ENCODE measurements around the gene PHYH. TPM values are rescaled to one million over a fixed set of nuclear protein-coding genes. Genes with fewer than 3 reads are reported as not detected.

Gene PHYH
- polyA plus RNA-seq, 3 donors, result 5.5 to 19.6 (median 19.5) TPM

DNA sequence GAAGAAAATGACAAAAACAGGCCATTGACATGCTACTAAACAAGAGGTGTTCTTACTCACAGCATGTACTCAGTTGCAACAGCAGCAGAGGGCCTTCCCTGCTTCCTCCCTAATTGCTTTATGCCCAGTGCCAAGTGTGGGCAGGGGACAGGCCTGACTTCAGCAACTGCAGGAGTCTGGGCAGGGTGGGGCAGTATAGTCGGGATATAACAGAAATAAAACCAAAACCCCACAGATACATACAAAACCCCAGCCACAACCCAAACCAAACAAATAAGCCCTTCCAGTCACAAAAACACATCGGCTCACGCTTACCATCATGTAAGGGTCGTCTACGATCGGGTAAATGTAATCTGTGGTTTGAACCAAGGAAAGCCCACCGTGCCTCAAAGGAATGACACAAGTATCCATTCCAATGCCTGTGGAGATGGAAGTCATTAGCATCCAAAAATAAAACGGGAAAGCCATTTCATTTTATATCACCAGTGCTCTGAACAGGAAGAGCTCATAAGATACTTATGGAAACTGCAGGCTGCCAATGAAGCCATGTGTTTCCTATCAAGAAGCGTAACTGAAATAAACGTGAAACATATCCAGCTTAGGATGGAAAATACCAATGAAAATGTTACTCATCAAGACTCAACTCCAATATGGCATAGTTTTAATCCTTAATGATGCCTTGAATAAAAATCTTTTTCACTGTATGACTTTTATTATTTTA, 38.7 kb upstream of the PHYH start:
- intact Hi-C loops (cut with micrococcal nuclease), result no loop called here
- H3K4me1 Mint-ChIP-seq, result no peaks in the 10 kb centered on the region
- H3K27ac ChIP-seq (ENCODE audit: low read depth in 1 of 2, low read length in 2 of 2), result no peak overlapping the region
- no peak overlapping the region for H3K4me2 ChIP-seq (replicated peaks; ENCODE audit: extremely low read depth, low read length, poor library complexity, severe bottlenecking)
- no peak overlapping the region for H3K4me3 ChIP-seq (replicated peaks in 1 of 3; ENCODE audit: low read depth in 2 of 3, low read length in 3 of 3)
- H4K20me1 ChIP-seq (ENCODE audit: insufficient read depth, low read length), result no peaks in the 10 kb centered on the region
- peaks cover 0 to under 1% (median 0%) of the 10 kb centered on the region in 7 donors for H3K9me3 Mint-ChIP-seq
- H3K27me3 Mint-ChIP-seq (ENCODE audit: low read depth in 3 of 3), result no peaks in the 10 kb centered on the region
- H3K27me3 ChIP-seq (ENCODE audit: control insufficient read depth in 2 of 2, insufficient read depth in 2 of 2, low read length in 2 of 2), result no peaks in the 10 kb centered on the region
- no peaks in the 10 kb centered on the region for H3K9me3 ChIP-seq (replicated peaks in 1 of 2; ENCODE audit: control insufficient read depth in 1 of 2, insufficient read depth in 1 of 2, low read length in 2 of 2)
- TF ChIP-seq, protein P1, sequence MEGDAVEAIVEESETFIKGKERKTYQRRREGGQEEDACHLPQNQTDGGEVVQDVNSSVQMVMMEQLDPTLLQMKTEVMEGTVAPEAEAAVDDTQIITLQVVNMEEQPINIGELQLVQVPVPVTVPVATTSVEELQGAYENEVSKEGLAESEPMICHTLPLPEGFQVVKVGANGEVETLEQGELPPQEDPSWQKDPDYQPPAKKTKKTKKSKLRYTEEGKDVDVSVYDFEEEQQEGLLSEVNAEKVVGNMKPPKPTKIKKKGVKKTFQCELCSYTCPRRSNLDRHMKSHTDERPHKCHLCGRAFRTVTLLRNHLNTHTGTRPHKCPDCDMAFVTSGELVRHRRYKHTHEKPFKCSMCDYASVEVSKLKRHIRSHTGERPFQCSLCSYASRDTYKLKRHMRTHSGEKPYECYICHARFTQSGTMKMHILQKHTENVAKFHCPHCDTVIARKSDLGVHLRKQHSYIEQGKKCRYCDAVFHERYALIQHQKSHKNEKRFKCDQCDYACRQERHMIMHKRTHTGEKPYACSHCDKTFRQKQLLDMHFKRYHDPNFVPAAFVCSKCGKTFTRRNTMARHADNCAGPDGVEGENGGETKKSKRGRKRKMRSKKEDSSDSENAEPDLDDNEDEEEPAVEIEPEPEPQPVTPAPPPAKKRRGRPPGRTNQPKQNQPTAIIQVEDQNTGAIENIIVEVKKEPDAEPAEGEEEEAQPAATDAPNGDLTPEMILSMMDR (IDR thresholded peaks at IDR 0.05), result no peak
- H3K9ac ChIP-seq (ENCODE audit: insufficient read depth, low read length, poor library complexity, severe bottlenecking), result no peak overlapping the region
- H3K27ac Mint-ChIP-seq, result no peak overlapping the region
- no peak overlapping the region for H3K4me3 Mint-ChIP-seq
- H3K36me3 ChIP-seq (replicated peaks in 1 of 2; ENCODE audit: control insufficient read depth in 1 of 2, insufficient read depth in 2 of 2, low read length in 2 of 2), result peaks cover 28 to 75% of the 10 kb centered on the region in 2 donors
- H2AFZ ChIP-seq (ENCODE audit: insufficient read depth, low read depth, low read length, poor library complexity, severe bottlenecking), result no peak overlapping the region
- 100% methylated on average over 1 of the region's 10 CpGs for WGBS (ENCODE audit: insufficient coverage)
- no peaks in the 10 kb centered on the region for H3K4me1 ChIP-seq (ENCODE audit: control insufficient read depth in 1 of 2, insufficient read depth in 2 of 2, low read length in 2 of 2)
- DNase-seq, result no peak
- peaks cover 40 to 75% of the 10 kb centered on the region in 2 donors for H3K36me3 Mint-ChIP-seq
- peaks cover 45% of the 10 kb centered on the region for H3K79me2 ChIP-seq (ENCODE audit: insufficient read depth, low read length)

DNA sequence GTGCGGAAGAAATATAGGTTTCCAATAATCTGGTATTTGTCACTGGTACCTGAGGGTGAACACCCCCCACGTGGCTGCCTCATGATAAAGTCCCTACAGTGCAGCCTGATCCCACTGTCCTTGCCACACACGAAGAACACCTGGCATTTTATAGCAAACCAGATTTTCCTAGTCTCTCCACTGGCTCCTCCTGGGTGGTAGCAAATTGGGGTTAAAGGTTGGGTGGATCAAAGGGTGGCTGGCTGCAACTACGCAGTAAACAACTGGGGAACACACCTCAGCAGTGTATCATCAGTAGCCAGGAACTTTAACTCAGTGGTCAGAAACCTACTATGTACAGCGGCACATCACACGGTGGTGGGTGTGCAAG, 37.9 kb upstream of the PHYH start:
- no peaks in the 10 kb centered on the region for H4K20me1 ChIP-seq (ENCODE audit: insufficient read depth, low read length)
- no peak overlapping the region for H3K27ac ChIP-seq (ENCODE audit: low read depth in 1 of 2, low read length in 2 of 2)
- peaks cover 43 to 75% of the 10 kb centered on the region in 2 donors for H3K36me3 Mint-ChIP-seq
- no peak overlapping the region for H3K4me2 ChIP-seq (replicated peaks; ENCODE audit: extremely low read depth, low read length, poor library complexity, severe bottlenecking)
- H3K27me3 ChIP-seq (ENCODE audit: control insufficient read depth in 2 of 2, insufficient read depth in 2 of 2, low read length in 2 of 2), result no peaks in the 10 kb centered on the region
- DNase-seq, result no peak
- H3K27me3 Mint-ChIP-seq (ENCODE audit: low read depth in 3 of 3), result no peaks in the 10 kb centered on the region
- H3K4me1 ChIP-seq (ENCODE audit: control insufficient read depth in 1 of 2, insufficient read depth in 2 of 2, low read length in 2 of 2), result no peaks in the 10 kb centered on the region
- H3K36me3 ChIP-seq (replicated peaks in 1 of 2; ENCODE audit: control insufficient read depth in 1 of 2, insufficient read depth in 2 of 2, low read length in 2 of 2), result peaks cover 30 to 76% of the 10 kb centered on the region in 2 donors
- 100% methylated on average over 2 of the region's 6 CpGs for WGBS (ENCODE audit: insufficient coverage)
- peaks cover 0 to 1% (median 0%) of the 10 kb centered on the region in 7 donors for H3K9me3 Mint-ChIP-seq
- no peaks in the 10 kb centered on the region for H3K4me1 Mint-ChIP-seq
- TF ChIP-seq, protein P1 (IDR thresholded peaks at IDR 0.05), result no peak
- H3K9me3 ChIP-seq (replicated peaks in 1 of 2; ENCODE audit: control insufficient read depth in 1 of 2, insufficient read depth in 1 of 2, low read length in 2 of 2), result no peaks in the 10 kb centered on the region
- H3K4me3 Mint-ChIP-seq, result no peak overlapping the region
- H3K27ac Mint-ChIP-seq, result peak overlapping the region in 3 of 7 donors; percentile 5 to 80 (median 76)
- H3K4me3 ChIP-seq (replicated peaks in 1 of 3; ENCODE audit: low read depth in 2 of 3, low read length in 3 of 3), result no peak overlapping the region
- intact Hi-C loops (cut with micrococcal nuclease), result no loop called here
- H3K9ac ChIP-seq (ENCODE audit: insufficient read depth, low read length, poor library complexity, severe bottlenecking), result no peak overlapping the region
- H2AFZ ChIP-seq (ENCODE audit: insufficient read depth, low read depth, low read length, poor library complexity, severe bottlenecking), result no peak overlapping the region
- H3K79me2 ChIP-seq (ENCODE audit: insufficient read depth, low read length), result peaks cover 38% of the 10 kb centered on the region

Data from CD14-positive monocyte (primary cell).